Measurements from ENCODE around the gene KRT34. TPM values are rescaled to one million over a fixed set of nuclear protein-coding genes. Genes with fewer than 3 reads are reported as not detected.

KRT34 gene
- total and polyA plus RNA-seq, 2 experiments from 2014 or later, result not detected

GRCh38 chr17:41393294-41393693 lies 11.2 kb upstream of the KRT34 start:
- Histone ChIP-seq H2AFZ (no peak overlapping the region), H3K9me2 (ENCODE audit: insufficient read depth) (peaks cover 9% of the 10 kb centered on the region), H3K36me3 (ENCODE audit: insufficient read depth) (no peaks in the 10 kb centered on the region), H3K27me3 (ENCODE audit: insufficient read depth) (no peaks in the 10 kb centered on the region), H3K4me3 (no peak overlapping the region), H3K79me2 (replicated peaks; ENCODE audit: insufficient read depth) (no peaks in the 10 kb centered on the region), H3K4me2 (no peak overlapping the region), H3K4me1 (ENCODE audit: insufficient read depth) (no peaks in the 10 kb centered on the region), H3K27ac (ENCODE audit: low read depth) (no peak overlapping the region), H4K20me1 (replicated peaks; ENCODE audit: insufficient read depth) (no peaks in the 10 kb centered on the region), H3F3A (replicated peaks; ENCODE audit: low read depth) (no peaks in the 10 kb centered on the region)
- Mint-ChIP-seq H3K4me3 (no peak overlapping the region), H3K36me3 (ENCODE audit: low read depth) (no peaks in the 10 kb centered on the region), H3K27ac (no peak overlapping the region), H3K9me3 (no peaks in the 10 kb centered on the region), H3K4me1 (no peaks in the 10 kb centered on the region), H3K27me3 (ENCODE audit: insufficient read depth, low read depth, poor library complexity) (no peaks in the 10 kb centered on the region)
- ATAC-seq, result no peak
- DNase-seq (ENCODE audit: low spot score), result no peak
- no peak for TF ChIP-seq CTCF (conservative IDR thresholded peaks at IDR 0.05; ENCODE audit: low read depth in 2 of 2)
- no peak for TF ChIP-seq NANOG (IDR thresholded peaks at IDR 0.05; ENCODE audit: borderline replicate concordance)
- TF ChIP-seq ZNF114 (CRISPR knock-in tag; IDR thresholded peaks at IDR 0.05), result no peak
- no peak for TF ChIP-seq JUNB (IDR thresholded peaks at IDR 0.05; ENCODE audit: unreplicated experiment)
- no peak for TF ChIP-seq POLR2AphosphoS5 (IDR thresholded peaks at IDR 0.05; ENCODE audit: low read depth)

GRCh38 chr17:41392278-41392677 lies 10.2 kb upstream of the KRT34 start:
- no peaks in the 10 kb centered on the region for H3K4me1 ChIP-seq (ENCODE audit: insufficient read depth)
- H4K20me1 ChIP-seq (replicated peaks; ENCODE audit: insufficient read depth), result no peaks in the 10 kb centered on the region
- no peaks in the 10 kb centered on the region for H3K4me1 Mint-ChIP-seq
- H3K79me2 ChIP-seq (replicated peaks; ENCODE audit: insufficient read depth), result no peaks in the 10 kb centered on the region
- no peaks in the 10 kb centered on the region for H3K36me3 Mint-ChIP-seq (ENCODE audit: low read depth)
- no peaks in the 10 kb centered on the region for H3F3A ChIP-seq (replicated peaks; ENCODE audit: low read depth)
- peaks cover 9% of the 10 kb centered on the region for H3K9me2 ChIP-seq (ENCODE audit: insufficient read depth)
- no peak for ATAC-seq
- H3K9me3 Mint-ChIP-seq, result peaks cover 2% of the 10 kb centered on the region; the same call in 1 of the 3 replicates
- H3K36me3 ChIP-seq (ENCODE audit: insufficient read depth), result no peaks in the 10 kb centered on the region
- H3K27ac ChIP-seq (ENCODE audit: low read depth), result no peak overlapping the region
- no peak overlapping the region for H3K4me2 ChIP-seq
- no peak overlapping the region for H3K27ac Mint-ChIP-seq
- no peaks in the 10 kb centered on the region for H3K27me3 ChIP-seq (ENCODE audit: insufficient read depth)
- no peak overlapping the region for H2AFZ ChIP-seq
- no peaks in the 10 kb centered on the region for H3K27me3 Mint-ChIP-seq (ENCODE audit: insufficient read depth, low read depth, poor library complexity)
- H3K4me3 ChIP-seq, result no peak overlapping the region
- H3K4me3 Mint-ChIP-seq, result no peak overlapping the region
- no peak for DNase-seq (ENCODE audit: low spot score)
- no peak for TF ChIP-seq EZH2 (IDR thresholded peaks at IDR 0.05; ENCODE audit: low read depth, unreplicated experiment)
- TF ChIP-seq ZNF114 (CRISPR knock-in tag; IDR thresholded peaks at IDR 0.05), result no peak
- TF ChIP-seq EZH2phosphoT487 (IDR thresholded peaks at IDR 0.05; ENCODE audit: unreplicated experiment), result no peak
- TF ChIP-seq CREB1 (CRISPR knock-in tag; IDR thresholded peaks at IDR 0.05; ENCODE audit: low read depth), result no peak
- no peak for TF ChIP-seq POLR2AphosphoS5 (IDR thresholded peaks at IDR 0.05; ENCODE audit: low read depth)
- no peak for TF ChIP-seq ZNF331 (CRISPR knock-in tag; IDR thresholded peaks at IDR 0.05; ENCODE audit: low read depth)
- TF ChIP-seq REST (IDR thresholded peaks at IDR 0.05; ENCODE audit: unreplicated experiment), result no peak
- no peak for TF ChIP-seq NANOG (IDR thresholded peaks at IDR 0.05; ENCODE audit: borderline replicate concordance)
- no peak for TF ChIP-seq CTCF (conservative IDR thresholded peaks at IDR 0.05; ENCODE audit: low read depth in 2 of 2)
